ENCODE measurements around the gene ZBTB25.

- TF ChIP-seq CTCF (IDR thresholded peaks at IDR 0.05): no peak
- no peak for TF ChIP-seq POLR2A (IDR thresholded peaks at IDR 0.05)
These were observed 19.1 kb upstream of the ZBTB25 start for GRCh38 chr14:64522591-64523355.
